ENCODE data around the gene FBXW11.
A peak's percentile ranks its signal among the peaks of the same experiment; 100 is the strongest.

FBXW11 gene

DNA sequence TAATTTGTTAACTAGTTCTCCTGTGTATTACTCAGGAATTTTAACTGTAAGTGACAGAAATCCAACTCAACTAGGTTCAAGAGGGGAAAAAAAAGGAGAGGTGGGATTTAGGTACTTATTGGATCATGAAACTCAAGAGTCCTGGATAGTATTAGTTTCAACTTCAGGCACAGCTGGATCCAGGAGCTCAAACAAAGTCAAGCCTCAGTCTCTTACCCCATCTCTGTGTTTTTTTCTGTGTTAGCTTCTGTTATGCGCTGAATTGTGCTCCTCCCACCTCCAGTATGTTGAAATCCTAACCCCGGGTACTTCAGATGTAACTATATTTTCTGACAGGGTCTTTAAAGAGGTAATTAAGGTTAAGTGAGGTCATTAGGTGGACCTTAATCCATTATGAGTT is 167.3 kb downstream of the FBXW11 start:
- no peak for DNase-seq

DNA sequence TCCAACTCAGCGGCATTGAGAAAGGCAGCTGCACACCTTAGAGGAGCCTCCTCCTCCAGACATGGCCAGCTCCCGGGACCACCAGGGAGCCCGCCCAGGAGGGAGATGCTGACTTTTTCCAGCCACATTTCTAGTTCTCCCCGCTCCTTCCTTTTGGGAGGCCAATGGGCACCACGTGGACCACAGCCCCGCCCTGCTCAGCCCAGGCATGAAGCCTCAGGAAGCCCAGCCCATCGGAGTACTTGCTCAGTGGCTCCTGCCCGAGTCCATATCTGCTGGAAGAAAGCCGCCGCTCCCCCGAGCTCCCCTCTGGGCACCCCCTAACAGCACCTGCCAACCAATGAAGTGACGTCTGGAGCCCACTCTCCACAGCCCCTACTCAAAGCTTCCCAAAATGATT is 168.4 kb downstream of the FBXW11 start:
- no peak for DNase-seq

DNA sequence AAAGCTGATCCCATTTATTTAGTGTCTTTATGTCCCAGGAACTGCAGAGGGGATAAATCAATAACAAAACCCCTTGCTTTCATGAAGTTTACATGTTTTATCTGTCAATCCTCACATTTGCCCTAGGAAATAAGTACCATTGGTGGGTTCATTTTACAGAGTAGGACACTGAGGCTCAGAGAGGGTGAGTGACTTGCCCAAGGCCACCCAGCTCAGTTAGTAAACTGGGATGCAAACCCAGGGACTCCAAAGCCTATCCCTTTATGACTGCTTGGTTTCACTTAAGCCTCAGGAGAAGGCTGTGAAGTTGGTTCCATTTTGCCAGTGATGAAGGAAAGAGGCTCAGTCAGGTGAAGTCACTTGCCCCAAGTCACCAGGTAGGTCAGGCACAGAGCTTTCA is 168.9 kb downstream of the FBXW11 start:
- DNase-seq, result no peak

DNA sequence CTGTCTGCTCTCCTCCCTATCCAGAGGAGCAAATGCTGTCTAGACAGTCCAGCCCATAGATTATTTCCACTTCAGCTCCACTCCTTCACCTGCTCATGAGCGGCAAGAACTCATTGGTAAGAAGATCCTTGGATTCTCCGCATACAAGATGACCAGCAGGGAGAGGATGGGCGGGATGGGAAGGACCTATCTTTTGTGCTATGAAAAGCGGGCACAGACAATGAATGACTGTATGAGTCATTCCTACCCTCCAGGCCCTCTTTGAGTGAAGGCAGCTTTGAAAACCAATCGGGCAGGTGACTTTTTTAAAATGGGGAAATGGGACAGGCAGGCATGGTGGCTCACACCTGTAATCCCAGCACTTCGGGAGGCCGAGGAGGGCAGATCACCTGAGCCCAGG is 171.4 kb downstream of the FBXW11 start:
- DNase-seq, result no peak

DNA sequence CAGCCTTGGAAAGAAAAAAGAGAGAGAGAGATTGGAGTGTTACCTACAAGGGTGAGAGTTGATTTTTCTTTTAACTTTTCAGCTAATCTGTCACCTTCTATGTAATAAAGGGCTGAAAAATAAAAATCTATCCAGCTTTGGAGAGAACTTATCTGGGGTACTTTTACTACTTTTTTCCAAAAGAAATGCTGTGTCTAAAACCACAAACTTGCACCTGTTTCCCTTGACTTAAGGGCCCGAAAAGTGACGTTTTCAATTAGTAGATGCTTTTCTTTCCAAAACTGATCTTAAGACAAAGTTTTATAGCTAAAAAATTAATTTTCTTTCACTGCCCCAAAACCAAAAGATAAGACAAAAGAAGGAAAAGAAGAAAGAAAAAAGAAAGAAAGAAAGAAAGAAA is 172.0 kb downstream of the FBXW11 start:
- DNase-seq, result no peak

DNA sequence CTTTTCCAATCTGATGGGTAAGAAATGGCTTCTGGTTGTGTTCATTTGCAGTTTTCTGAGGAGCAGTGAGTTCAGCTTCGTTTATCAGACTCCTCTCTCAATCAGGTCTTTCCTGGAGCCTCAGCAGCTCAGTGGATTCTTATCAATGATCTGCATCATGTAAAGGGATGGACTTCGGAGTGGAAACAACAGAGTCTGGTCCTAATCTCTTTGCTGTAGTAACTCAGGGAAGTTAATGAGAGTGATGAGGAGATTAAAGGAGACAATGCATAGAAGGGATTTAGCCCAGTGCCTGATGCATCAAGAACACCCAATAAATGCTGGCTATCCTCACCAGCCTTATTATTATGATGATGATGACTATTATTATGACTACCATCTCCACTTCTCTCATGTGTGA is 173.7 kb downstream of the FBXW11 start:
- no peak for DNase-seq

DNA sequence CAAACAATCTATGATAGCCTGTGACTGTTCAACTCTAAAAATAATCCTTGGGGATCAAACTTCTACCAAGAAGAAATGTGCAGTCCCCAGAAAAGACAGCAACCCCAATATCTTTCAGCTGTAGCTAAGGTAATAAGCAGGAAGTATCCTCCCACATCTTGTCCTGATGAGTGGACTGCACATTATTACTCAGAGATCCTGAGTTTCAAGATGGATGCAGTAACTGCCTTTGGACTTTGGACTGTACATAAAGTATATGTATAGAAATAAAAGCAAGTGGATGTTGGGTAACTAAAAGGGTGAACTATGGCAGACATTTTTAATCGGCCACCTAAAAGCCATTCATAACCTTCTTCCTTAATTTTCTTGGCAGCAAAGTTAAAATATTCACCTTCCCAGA is 175.8 kb downstream of the FBXW11 start:
- DNase-seq, result no peak

DNA sequence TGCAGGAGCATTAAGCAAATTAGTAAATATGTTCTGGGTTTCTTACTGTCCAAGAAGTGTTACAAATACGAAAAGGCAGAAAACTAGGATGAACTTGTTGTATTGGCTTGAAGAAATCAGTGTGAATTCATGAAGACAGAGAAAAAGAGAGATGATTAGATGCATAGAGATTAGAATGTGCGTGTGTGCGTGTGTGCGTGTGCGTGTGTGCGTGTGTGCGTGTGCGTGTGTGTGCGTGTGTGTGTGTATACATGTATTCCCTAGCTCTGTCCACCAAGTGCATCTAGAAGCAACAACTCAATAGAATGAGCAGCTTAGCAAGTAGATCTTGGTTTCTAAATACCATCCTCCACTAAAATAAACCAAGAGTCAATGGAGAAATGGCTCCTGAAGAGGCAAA is 179.3 kb downstream of the FBXW11 start:
- DNase-seq, result no peak

DNA sequence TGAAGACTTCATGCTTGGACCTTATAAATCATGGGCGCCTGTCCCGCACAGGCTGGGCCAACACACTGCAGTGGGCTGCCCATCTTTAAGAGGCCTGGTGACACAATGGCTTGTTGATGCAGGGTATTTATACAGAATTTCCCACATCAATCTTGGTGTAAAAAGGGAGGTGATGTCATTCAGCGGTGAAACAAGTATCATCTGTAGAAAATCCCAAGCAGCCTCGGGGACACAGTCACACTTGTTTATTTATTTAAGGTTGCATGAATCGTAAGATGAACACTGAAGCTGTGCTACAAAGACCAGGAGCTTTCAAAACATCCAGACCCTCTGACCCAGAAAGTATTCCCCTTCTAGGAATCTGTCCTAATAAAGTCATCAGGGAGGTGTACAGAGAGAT is 180.3 kb downstream of the FBXW11 start:
- DNase-seq, result no peak

DNA sequence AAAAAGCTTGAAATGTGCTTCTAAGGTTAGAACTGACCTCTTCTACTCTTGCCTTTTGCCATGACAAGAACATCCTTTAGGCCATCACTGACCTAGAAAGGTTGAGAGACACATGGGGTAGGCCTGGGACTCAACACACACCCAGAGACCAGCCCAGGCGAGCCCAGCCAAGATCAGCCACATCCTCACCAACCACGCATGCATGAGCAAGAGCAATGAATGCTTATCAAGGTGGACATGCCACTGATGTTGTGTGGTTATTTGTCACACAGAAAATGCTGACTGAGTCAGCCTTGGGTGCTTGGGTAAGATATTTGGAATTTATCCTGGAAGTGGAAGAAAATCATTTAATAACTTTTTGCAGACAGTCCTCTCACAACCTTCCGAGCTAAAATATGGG is 181.4 kb downstream of the FBXW11 start:
- no peak for DNase-seq

DNA sequence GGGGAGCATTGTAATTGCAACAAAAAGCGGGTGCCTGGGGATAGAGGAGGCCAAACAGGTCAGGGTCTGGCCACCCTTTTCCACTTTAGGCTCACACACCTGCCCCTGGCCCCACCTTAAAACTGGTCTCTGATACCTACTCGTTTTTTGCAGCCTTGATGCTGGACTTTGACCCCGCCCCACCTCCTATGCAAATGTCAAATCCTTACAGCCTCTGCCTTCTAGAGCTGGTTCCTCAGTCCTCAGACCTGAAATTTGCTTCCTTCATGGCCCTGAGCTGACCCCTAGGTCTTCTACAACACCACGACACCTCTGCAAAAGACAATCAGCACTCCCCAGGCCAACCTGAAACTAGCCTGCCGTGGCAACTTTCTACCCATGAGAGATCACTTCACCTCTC is 183.2 kb downstream of the FBXW11 start:
- no peak for DNase-seq

DNA sequence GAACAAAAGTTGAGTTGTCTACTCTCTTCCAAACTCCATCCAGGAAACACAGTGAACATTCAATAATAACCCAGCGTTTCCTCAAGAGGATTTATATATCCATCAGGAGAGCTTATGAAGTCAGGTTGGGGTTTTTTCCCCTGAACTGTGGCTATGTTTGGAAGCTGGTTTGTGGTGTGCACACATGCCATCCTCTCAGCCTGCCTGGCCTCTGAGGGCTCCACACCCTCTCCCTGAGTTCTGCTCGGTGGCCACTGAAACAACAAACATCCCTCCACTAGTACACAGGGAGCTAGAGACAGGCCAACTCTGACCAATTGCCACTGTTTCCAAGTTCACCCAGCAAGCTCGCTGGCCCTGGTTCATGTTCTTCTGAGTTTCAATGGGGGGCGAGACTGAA is 185.2 kb downstream of the FBXW11 start:
- no peak for DNase-seq

DNA sequence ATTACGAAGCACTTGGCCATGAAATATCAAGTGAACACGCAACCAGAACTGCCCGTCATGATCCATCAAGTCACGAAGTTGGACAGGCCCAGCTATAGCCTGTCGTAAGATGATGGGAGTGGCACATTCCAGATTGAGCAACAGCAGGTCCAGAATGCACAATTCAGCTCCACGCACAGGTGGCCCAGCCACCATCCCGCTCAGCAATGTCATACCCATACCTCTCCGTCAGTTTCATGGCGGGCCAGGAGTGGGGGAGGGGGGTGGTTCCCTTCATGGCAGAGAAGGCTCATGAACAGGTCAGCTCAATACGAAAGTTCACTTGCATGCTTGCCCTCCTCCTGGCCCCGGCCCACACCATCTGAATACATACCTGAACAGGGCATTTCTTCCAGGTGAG is 185.9 kb downstream of the FBXW11 start:
- DNase-seq, result no peak

DNA sequence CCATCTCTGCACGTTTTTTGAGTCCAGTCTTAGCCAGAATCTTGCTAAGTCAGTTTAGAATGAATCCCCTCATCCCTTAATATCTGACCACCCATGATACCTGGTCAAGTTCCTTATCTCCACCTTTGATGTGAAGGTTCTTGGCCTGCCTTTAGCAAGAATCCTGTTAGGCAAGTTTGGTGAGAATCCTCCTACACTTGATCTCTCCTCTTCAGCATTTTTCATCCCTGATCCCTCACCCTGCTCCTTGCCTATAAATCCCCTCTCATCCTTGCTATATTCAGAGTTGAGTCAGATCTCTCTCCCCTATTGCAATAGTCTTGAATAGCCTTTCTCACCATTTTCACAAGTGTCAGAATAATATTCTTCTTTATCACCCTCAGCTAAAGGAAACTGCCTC is 189.8 kb downstream of the FBXW11 start:
- no peak for DNase-seq

DNA sequence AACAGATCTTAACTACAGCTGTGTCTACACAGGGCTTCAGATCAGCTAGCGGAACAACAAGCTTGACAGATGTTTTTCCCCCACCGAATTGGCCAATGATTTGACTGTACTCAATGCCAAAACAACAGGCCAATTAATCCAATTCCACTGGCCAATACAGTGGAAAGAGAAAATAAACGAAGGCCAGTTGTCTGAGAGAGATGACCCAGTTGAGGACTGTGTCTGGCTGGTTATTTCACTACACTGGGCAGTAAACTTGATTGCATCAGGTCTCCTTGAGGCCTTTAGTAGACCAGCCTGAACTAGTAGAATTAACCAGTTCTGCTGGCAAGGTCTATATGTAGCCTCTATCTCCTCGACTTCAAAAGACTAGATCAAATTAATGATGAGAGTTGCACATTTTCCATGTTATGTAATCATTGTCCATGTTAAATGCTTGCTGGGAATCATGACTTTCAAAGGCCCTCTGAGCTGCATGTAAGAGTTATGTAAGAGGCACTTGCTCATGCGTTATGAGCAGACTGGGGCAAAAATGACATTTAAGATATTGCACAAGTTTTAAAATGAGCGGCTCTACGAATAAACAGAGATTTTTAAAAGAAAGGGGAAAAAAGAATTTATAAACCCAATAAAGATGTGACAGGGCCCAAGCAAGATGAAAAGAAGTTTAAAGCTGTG is 192.5 kb downstream of the FBXW11 start:
- peak in 1 of 2 donors; percentile 6 for DNase-seq

DNA sequence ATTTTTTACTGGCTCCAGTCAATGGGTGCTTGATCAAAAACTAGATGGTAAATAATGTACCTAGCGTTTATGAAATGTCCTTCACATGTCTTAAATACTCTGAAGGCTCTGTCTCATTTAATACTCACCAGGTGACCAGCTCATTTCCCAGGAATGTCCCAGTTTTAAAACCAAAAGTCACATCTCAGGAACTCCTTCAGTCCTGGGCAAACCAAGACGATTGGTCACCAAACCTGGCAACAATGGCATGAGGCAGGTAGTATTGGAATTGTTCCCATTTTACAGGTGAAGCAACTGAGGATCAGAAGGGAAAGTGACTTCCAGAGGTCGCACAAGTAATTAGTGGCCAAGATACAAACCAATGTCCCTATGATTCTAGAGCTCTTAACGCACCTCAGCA is 193.2 kb downstream of the FBXW11 start:
- DNase-seq, result no peak
